T-helper 2 cell treated with Interferon-gamma antibody and Interleukin-4, amounts not matched to agents 5 μg/mL and 100 μg/mL, for 36 hours (primary cell): ENCODE data around the gene RHBG.
"Not testable (repeated sequence)": the region's sequence is repeated elsewhere in the genome, so short reads cannot be mapped to it uniquely, and the experiment has no call there.

ENCODE experiments used
- DNase-seq: peaks from one replicate; pipeline ENCODE4 v3.0.0; 2021; ENCODE audit warnings: low spot score
- H3K27ac Mint-ChIP-seq: one replicate; pipeline ENCODE4 v1.8.0; 2021; ENCODE audit warnings: mild to moderate bottlenecking, mixed read lengths
- H3K27me3 Mint-ChIP-seq: one replicate; pipeline ENCODE4 v1.8.0; 2021; ENCODE audit warnings: low read depth, mixed read lengths
- H3K36me3 Mint-ChIP-seq: one replicate; pipeline ENCODE4 v1.8.0; 2021; ENCODE audit warnings: low read depth, mixed read lengths
- H3K4me1 Mint-ChIP-seq: one replicate; pipeline ENCODE4 v1.8.0; 2021; ENCODE audit warnings: low read depth, mixed read lengths
- H3K4me3 Mint-ChIP-seq: one replicate; pipeline ENCODE4 v1.8.0; 2022; ENCODE audit warnings: mild to moderate bottlenecking, moderate library complexity, mixed read lengths
- H3K9me3 Mint-ChIP-seq: one replicate; pipeline ENCODE4 v1.8.0; 2021; ENCODE audit warnings: mixed read lengths

Gene RHBG

DNA sequence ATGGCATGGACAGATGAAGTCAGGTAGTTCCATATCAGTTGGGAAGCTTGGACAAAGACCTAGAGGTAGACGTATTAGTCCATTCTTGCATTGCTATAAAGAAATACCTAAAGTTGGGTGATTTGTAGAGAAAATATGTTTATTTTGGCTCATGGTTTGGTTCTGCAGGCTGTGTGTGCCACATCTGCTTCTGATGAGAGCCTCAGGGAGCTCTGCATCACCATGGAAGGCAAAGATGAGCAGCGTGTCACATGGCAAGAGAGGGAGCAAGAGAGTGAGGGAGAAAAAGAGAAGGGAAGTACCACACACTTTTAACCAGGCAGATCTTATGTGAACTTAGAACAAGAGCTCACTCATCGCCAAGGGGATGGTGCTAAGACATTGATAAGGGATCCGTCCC, 21.7 kb upstream of the RHBG start:
- H3K4me1 Mint-ChIP-seq = peaks cover 4% of the 10 kb centered on the region
- H3K4me3 Mint-ChIP-seq = no peak overlapping the region
- no peak for DNase-seq
- no peak overlapping the region for H3K27ac Mint-ChIP-seq
- H3K27me3 Mint-ChIP-seq = peaks cover 28% of the 10 kb centered on the region
- no peaks in the 10 kb centered on the region for H3K36me3 Mint-ChIP-seq
- no peaks in the 10 kb centered on the region for H3K9me3 Mint-ChIP-seq

- H3K27me3 Mint-ChIP-seq = peaks cover 23% of the 10 kb centered on the region
- H3K9me3 Mint-ChIP-seq = not testable (repeated sequence)
These were observed 16.5 kb upstream of the RHBG start for GRCh38 chr1:156352481-156352880.

DNA sequence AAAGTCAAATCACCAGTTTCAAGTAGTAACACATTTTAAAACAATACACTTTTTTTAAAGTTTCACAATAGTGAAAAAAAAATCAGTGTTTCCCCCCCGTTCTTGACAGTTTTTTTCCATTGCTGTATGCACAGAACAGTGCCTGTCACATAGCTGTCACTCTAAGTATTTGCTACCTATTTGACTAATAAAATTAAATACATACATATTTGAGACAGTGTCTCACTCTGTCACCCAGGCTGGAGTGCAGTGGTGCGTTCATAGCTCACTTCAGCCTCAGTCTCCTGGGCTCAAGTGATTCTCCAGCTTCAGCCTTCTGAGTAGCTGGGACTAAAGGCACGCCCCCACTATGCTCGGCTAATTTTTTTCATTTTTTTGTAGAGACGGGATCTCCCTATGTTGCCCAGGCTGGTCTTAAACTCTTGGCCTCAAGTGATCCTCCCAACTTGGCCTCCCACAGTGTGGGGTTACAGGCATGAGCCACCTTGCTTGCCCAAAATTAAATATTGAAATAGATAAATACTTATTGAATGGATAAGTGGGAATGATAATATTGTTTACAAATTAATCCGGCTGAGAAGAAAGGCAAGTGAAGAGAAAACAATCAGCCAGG, 12.6 kb upstream of the RHBG start:
- Mint-ChIP-seq H3K4me1 (peaks cover 5% of the 10 kb centered on the region), H3K27me3 (peaks cover 45% of the 10 kb centered on the region), H3K4me3 (no peak overlapping the region), H3K36me3 (no peaks in the 10 kb centered on the region), H3K27ac (no peak overlapping the region), H3K9me3 (no peaks in the 10 kb centered on the region)
- no peak for DNase-seq

More at GRCh38 chr1:156352481-156352880, 16.5 kb upstream of the RHBG start:
- H3K4me3 Mint-ChIP-seq, H3K27ac Mint-ChIP-seq, H3K4me1 Mint-ChIP-seq, H3K36me3 Mint-ChIP-seq, DNase-seq: not testable (repeated sequence)

GRCh38 chr1:156356875-156357534, 12.0 kb upstream of the RHBG start:
- peak; percentile 65 for DNase-seq
- peaks cover 45% of the 10 kb centered on the region for H3K27me3 Mint-ChIP-seq
- H3K9me3 Mint-ChIP-seq = no peaks in the 10 kb centered on the region
- H3K4me3 Mint-ChIP-seq = no peak overlapping the region
- H3K36me3 Mint-ChIP-seq = no peaks in the 10 kb centered on the region
- H3K4me1 Mint-ChIP-seq = peaks cover 4% of the 10 kb centered on the region
- no peak overlapping the region for H3K27ac Mint-ChIP-seq

DNA sequence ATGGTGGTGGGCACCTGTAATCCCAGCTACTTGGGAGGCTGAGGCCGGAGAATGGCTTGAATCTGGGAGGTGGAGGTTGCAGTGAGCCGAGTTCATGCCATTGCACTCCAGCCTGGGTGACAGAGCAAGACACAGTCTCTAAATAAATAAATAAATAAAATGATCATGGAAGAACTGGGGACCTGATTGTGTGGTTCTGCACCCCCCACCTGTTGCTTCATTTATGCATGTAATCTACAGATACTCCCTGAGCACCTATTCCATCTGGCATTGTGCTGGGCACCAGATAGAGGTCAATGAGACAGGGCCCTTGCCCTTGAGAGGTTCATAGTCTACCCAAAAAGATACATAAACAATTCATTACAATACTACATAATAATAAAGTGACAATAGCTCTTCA, 11.0 kb upstream of the RHBG start:
- H3K4me3 Mint-ChIP-seq = no peak overlapping the region

GRCh38 chr1:156358641-156359040, 10.4 kb upstream of the RHBG start:
- peaks cover 4% of the 10 kb centered on the region for H3K4me1 Mint-ChIP-seq
- peaks cover 40% of the 10 kb centered on the region for H3K27me3 Mint-ChIP-seq
- no peaks in the 10 kb centered on the region for H3K36me3 Mint-ChIP-seq
- no peak overlapping the region for H3K27ac Mint-ChIP-seq
- no peak for DNase-seq
- H3K4me3 Mint-ChIP-seq = no peak overlapping the region
- H3K9me3 Mint-ChIP-seq = no peaks in the 10 kb centered on the region

More for the DNA sequence above, 11.0 kb upstream of the RHBG start:
- H3K27me3 Mint-ChIP-seq = peaks cover 40% of the 10 kb centered on the region
- no peaks in the 10 kb centered on the region for H3K9me3 Mint-ChIP-seq
- H3K27ac Mint-ChIP-seq = no peak overlapping the region
- no peaks in the 10 kb centered on the region for H3K36me3 Mint-ChIP-seq
- peaks cover 4% of the 10 kb centered on the region for H3K4me1 Mint-ChIP-seq
- DNase-seq = no peak

GRCh38 chr1:156359249-156359648, 9.8 kb upstream of the RHBG start:
- Mint-ChIP-seq H3K4me3 (no peak overlapping the region), H3K9me3 (no peaks in the 10 kb centered on the region), H3K4me1 (peaks cover 4% of the 10 kb centered on the region), H3K36me3 (no peaks in the 10 kb centered on the region), H3K27me3 (peaks cover 42% of the 10 kb centered on the region), H3K27ac (no peak overlapping the region)
- DNase-seq = no peak

DNA sequence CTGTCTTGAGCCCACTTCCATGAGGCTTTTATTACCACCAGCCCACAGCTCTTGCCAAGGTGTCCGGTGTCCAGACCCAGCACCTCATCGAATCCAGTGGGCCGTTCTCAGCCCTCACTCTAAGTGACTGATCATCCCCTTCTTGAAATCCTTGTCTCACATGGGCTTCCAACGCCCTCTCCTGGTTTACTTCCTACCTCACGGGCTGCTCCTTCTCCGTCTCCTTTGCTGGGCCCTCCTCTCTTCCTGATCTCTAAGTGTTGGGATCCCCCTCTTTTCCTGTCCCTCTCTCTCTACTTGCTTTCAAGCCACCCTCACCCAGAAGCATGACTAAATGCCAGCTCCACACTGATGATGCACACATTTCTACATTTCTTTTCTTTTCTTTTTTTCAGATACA, 9.0 kb upstream of the RHBG start:
- H3K36me3 Mint-ChIP-seq = no peaks in the 10 kb centered on the region
- H3K27me3 Mint-ChIP-seq = peaks cover 45% of the 10 kb centered on the region
- no peaks in the 10 kb centered on the region for H3K9me3 Mint-ChIP-seq
- no peak overlapping the region for H3K27ac Mint-ChIP-seq
- H3K4me3 Mint-ChIP-seq = no peak overlapping the region
- H3K4me1 Mint-ChIP-seq = peaks cover 4% of the 10 kb centered on the region
- DNase-seq = no peak

GRCh38 chr1:156360534-156360933, 8.5 kb upstream of the RHBG start:
- Mint-ChIP-seq H3K27me3 (peaks cover 49% of the 10 kb centered on the region), H3K36me3 (no peaks in the 10 kb centered on the region), H3K4me3 (no peak overlapping the region), H3K27ac (no peak overlapping the region), H3K9me3 (no peaks in the 10 kb centered on the region), H3K4me1 (peaks cover 4% of the 10 kb centered on the region)
- no peak for DNase-seq

- H3K36me3 Mint-ChIP-seq = no peaks in the 10 kb centered on the region
- no peaks in the 10 kb centered on the region for H3K9me3 Mint-ChIP-seq
- no peak overlapping the region for H3K4me3 Mint-ChIP-seq
- no peak overlapping the region for H3K27ac Mint-ChIP-seq
- no peak for DNase-seq
- H3K27me3 Mint-ChIP-seq = peaks cover 47% of the 10 kb centered on the region
- no peaks in the 10 kb centered on the region for H3K4me1 Mint-ChIP-seq
These were observed 3.3 kb upstream of the RHBG start for GRCh38 chr1:156365754-156366153.

GRCh38 chr1:156366378-156367166, 2.4 kb upstream of the RHBG start:
- Mint-ChIP-seq H3K4me1 (no peaks in the 10 kb centered on the region), H3K36me3 (no peaks in the 10 kb centered on the region), H3K27me3 (peaks cover 53% of the 10 kb centered on the region), H3K9me3 (no peaks in the 10 kb centered on the region), H3K4me3 (no peak overlapping the region), H3K27ac (no peak overlapping the region)
- no peak for DNase-seq

- Mint-ChIP-seq H3K27me3 (peaks cover 61% of the 10 kb centered on the region), H3K27ac (no peak overlapping the region), H3K9me3 (no peaks in the 10 kb centered on the region), H3K36me3 (no peaks in the 10 kb centered on the region), H3K4me1 (no peaks in the 10 kb centered on the region), H3K4me3 (no peak overlapping the region)
- no peak for DNase-seq
These were observed 1.4 kb upstream of the RHBG start for GRCh38 chr1:156367383-156368156.

GRCh38 chr1:156368157-156368658, 803 bp upstream of the RHBG start:
- Mint-ChIP-seq H3K4me1 (no peaks in the 10 kb centered on the region), H3K27me3 (peaks cover 65% of the 10 kb centered on the region)

More at GRCh38 chr1:156368157-156368658, 803 bp upstream of the RHBG start:
- H3K27ac Mint-ChIP-seq = no peak overlapping the region
- H3K4me3 Mint-ChIP-seq = no peak overlapping the region
- DNase-seq = no peak
- H3K9me3 Mint-ChIP-seq = no peaks in the 10 kb centered on the region
- no peaks in the 10 kb centered on the region for H3K36me3 Mint-ChIP-seq
